SK-N-SH (cell line): ENCODE results near the gene ATP1A2.

ENCODE experiments used
- EZH2phosphoT487 ChIP-seq: fragments of 200-600 bp; sonication (generic); IDR thresholded peaks from 2 replicates; pipeline ENCODE4 v1.6.1; 2017; ENCODE audit warnings: low read depth, mixed run types, mild to moderate bottlenecking, antibody characterized with exemption, moderate library complexity, borderline replicate concordance
- MEF2A ChIP-seq: IDR thresholded peaks from 2 replicates; pipeline ENCODE4 v1.4.0; 2012; ENCODE audit warnings: low read depth, borderline replicate concordance
- MXI1 ChIP-seq: IDR thresholded peaks from 2 replicates; pipeline ENCODE4 v1.6.1; 2012; ENCODE audit warnings: mild to moderate bottlenecking, low read depth, low read length, improper control_type of control experiment
- NFIC ChIP-seq: IDR thresholded peaks from 2 replicates; pipeline ENCODE4 v1.4.0; 2012; ENCODE audit warnings: borderline replicate concordance
- NRF1 ChIP-seq: IDR thresholded peaks from 2 replicates; pipeline ENCODE4 v1.6.1; 2012; ENCODE audit warnings: low read depth, mild to moderate bottlenecking, low read length
- POLR2AphosphoS5 ChIP-seq: IDR thresholded peaks from 2 replicates; pipeline ENCODE4 v1.6.1; 2012; ENCODE audit warnings: low read depth, low read length
- RCOR1 ChIP-seq: fragments of 150-350 bp; IDR thresholded peaks from 2 replicates; pipeline ENCODE4 v1.6.1; 2017; ENCODE audit warnings: antibody characterized with exemption, low read length
- SIN3A ChIP-seq: IDR thresholded peaks from 2 replicates; pipeline ENCODE4 v1.6.1; 2012; ENCODE audit warnings: low read depth, mild to moderate bottlenecking, low read length, moderate library complexity, borderline replicate concordance
- TCF12 ChIP-seq: IDR thresholded peaks from 2 replicates; pipeline ENCODE4 v1.4.0; 2012
- TEAD4 ChIP-seq: IDR thresholded peaks from 2 replicates; pipeline ENCODE4 v1.4.0; 2012; ENCODE audit warnings: mild to moderate bottlenecking, borderline replicate concordance; ENCODE audit not compliant: insufficient read depth
- TF ChIP-seq, protein P1 (sequence below): fragments of 150-350 bp; IDR thresholded peaks from 2 replicates; pipeline ENCODE4 v1.6.1; 2017; ENCODE audit warnings: antibody characterized with exemption, low read length, low read depth, borderline replicate concordance
- TF ChIP-seq, protein P2 (sequence below): IDR thresholded peaks from 2 replicates; pipeline ENCODE4 v1.4.0; 2012; ENCODE audit warnings: low read depth
- TF ChIP-seq, protein P3 (sequence below): fragments of 200-600 bp; sonication (generic); IDR thresholded peaks from 2 replicates; pipeline ENCODE4 v1.6.1; 2017; ENCODE audit warnings: antibody characterized with exemption, mild to moderate bottlenecking, moderate library complexity

DNA sequence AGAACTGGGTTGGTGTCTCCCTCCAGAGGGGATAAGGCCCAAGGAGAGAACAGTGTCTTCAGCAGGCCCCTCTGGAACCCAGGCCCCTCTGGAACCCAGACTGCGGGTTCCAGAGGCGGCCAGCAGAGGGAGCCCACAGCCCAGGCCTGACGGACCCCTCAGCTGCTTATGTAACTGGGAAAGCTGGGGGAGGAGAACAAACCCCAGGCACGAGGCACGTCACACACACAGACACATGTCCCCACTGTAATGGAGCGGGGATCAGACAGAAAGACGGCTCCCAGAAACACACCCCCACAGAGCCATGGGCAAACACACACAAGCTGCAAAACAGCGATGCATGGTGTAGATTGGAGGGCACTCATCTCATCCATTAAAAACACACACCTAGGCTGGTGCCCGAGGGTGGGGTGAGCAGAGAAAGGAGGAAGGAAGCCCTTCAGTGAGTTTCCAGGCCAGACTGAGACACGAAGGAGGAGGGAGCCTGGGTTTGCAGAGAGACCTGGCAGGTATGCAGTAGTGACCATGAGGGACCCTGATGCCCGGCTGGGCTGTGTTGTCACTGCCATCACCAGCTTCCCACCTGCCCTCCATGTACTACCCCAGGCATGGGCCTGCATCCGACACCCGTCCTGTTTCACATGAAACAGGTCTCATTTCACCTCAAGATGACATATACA is 14.4 kb upstream of the ATP1A2 start:
- TF ChIP-seq POLR2AphosphoS5 (no peak), EZH2phosphoT487 (no peak), NRF1 (no peak), MEF2A (no peak), RCOR1 (peak; percentile 32; the same call in 1 of the 2 replicates), SIN3A (peak; percentile 65; the same call in 1 of the 2 replicates), TCF12 (no peak), TEAD4 (no peak), NFIC (no peak), MXI1 (peak; percentile 96)
- TF ChIP-seq, protein P1, sequence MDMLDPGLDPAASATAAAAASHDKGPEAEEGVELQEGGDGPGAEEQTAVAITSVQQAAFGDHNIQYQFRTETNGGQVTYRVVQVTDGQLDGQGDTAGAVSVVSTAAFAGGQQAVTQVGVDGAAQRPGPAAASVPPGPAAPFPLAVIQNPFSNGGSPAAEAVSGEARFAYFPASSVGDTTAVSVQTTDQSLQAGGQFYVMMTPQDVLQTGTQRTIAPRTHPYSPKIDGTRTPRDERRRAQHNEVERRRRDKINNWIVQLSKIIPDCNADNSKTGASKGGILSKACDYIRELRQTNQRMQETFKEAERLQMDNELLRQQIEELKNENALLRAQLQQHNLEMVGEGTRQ, result no peak
- TF ChIP-seq, protein P2, sequence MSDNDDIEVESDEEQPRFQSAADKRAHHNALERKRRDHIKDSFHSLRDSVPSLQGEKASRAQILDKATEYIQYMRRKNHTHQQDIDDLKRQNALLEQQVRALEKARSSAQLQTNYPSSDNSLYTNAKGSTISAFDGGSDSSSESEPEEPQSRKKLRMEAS, result peak; percentile 77; the same call in 1 of the 2 replicates
- TF ChIP-seq, protein P3, sequence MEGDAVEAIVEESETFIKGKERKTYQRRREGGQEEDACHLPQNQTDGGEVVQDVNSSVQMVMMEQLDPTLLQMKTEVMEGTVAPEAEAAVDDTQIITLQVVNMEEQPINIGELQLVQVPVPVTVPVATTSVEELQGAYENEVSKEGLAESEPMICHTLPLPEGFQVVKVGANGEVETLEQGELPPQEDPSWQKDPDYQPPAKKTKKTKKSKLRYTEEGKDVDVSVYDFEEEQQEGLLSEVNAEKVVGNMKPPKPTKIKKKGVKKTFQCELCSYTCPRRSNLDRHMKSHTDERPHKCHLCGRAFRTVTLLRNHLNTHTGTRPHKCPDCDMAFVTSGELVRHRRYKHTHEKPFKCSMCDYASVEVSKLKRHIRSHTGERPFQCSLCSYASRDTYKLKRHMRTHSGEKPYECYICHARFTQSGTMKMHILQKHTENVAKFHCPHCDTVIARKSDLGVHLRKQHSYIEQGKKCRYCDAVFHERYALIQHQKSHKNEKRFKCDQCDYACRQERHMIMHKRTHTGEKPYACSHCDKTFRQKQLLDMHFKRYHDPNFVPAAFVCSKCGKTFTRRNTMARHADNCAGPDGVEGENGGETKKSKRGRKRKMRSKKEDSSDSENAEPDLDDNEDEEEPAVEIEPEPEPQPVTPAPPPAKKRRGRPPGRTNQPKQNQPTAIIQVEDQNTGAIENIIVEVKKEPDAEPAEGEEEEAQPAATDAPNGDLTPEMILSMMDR, result peak; percentile 95
